Lower leg skin (tissue), 4 donors: ENCODE data around the gene XRCC6. TPM values are rescaled to one million over a fixed set of nuclear protein-coding genes. Genes with fewer than 3 reads are reported as not detected.

Source experiments
- DNase-seq, 2 donors: peaks; one replicate each; pipeline ENCODE4 v3.0.0-alpha.2; 2019; ENCODE audit warnings: low spot score in 2 of 2
- H3K4me3 ChIP-seq: fragments of 200-600 bp; sonication (generic); 2 replicates; pipeline ENCODE4 v1.5.1; 2017; ENCODE audit warnings: mild to moderate bottlenecking, low read depth; ENCODE audit not compliant: poor library complexity, severe bottlenecking
- POLR2A ChIP-seq, 2 donors: fragments of 450-650 bp; IDR thresholded peaks; one replicate each; pipeline ENCODE4 v1.6.1; 2016 to 2017; ENCODE audit warnings: antibody characterized with exemption in 2 of 2, mild to moderate bottlenecking in 1 of 2, moderate library complexity in 1 of 2
- WGBS, 2 donors: methylation state at CpG; one replicate each; pipeline ENCODE4 v1.1.5; 2018; 5-methylcytosine and 5-hydroxymethylcytosine counted together
- intact Hi-C: fragments of 100-400 bp; cut with DNase I; formaldehyde crosslinking; loops from one replicate; pipeline ENCODE4 v1.15.0; 2023; ENCODE audit warnings: low total_unique reads
- total RNA-seq, 4 donors: library from RNA; depleted of rRNA; stranded (reverse); fragments of >200 nt; gene quantifications; one replicate each; pipeline ENCODE4 v1.1.0, GENCODE V29; 2016
- TF ChIP-seq, protein P1 (sequence below), 3 donors: fragments of 450-650 bp; IDR thresholded peaks; one replicate each; pipeline ENCODE4 v1.5.1; 2016; ENCODE audit warnings: antibody characterized with exemption in 3 of 3, mild to moderate bottlenecking in 3 of 3, moderate library complexity in 2 of 3

Gene XRCC6
- total RNA-seq, 4 donors from 2014 or later, result 150 to 204 (median 161) TPM

DNA sequence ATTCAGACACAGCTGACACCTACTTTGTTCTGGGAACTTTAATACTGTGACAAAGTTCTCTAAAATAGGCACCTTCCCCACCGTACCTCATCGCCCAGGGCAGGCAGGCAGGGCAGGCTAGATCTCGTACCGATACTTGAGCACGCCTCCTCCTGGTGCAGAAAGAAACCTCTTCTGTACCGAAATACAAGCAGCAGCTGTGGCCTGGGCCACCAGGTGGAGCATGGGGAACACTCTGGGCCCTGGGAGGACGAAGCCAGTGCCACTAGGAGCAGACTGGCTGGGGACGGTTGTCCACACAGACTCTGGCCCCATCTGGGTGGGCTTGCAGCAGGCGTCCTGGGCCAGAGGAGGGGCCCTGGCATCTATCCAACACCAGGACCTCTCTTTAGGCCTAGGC, 44.2 kb upstream of the XRCC6 start:
- 73 to 75% methylated on average over 8 to 9 of the region's 9 CpGs for WGBS, 2 donors
- DNase-seq, result no peak
- intact Hi-C loops, result no loop called here

DNA sequence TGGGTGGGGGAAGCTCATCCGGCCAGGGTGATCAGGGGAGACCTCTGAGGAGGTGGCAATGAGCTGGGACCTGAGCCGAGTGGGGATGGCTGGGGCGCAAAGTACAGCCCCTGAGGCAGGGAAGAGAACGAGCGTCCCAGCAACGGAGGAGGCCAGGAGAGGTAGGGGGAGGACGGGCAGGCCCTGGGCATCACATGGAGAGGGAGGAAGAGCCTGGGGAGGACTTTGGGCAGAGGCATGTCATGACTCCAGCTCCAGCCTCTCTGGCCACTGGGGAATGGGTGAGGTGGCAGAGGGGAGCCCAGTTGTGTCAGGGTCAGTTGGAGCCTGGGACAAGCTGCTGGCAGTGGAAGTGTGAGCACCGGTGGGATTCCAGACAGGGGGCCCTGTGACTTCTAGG, 43.0 kb upstream of the XRCC6 start:
- DNase-seq, result no peak
- TF ChIP-seq POLR2A (IDR thresholded peaks at IDR 0.05), result no peak
- TF ChIP-seq, protein P1, sequence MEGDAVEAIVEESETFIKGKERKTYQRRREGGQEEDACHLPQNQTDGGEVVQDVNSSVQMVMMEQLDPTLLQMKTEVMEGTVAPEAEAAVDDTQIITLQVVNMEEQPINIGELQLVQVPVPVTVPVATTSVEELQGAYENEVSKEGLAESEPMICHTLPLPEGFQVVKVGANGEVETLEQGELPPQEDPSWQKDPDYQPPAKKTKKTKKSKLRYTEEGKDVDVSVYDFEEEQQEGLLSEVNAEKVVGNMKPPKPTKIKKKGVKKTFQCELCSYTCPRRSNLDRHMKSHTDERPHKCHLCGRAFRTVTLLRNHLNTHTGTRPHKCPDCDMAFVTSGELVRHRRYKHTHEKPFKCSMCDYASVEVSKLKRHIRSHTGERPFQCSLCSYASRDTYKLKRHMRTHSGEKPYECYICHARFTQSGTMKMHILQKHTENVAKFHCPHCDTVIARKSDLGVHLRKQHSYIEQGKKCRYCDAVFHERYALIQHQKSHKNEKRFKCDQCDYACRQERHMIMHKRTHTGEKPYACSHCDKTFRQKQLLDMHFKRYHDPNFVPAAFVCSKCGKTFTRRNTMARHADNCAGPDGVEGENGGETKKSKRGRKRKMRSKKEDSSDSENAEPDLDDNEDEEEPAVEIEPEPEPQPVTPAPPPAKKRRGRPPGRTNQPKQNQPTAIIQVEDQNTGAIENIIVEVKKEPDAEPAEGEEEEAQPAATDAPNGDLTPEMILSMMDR (IDR thresholded peaks at IDR 0.05), result no peak
- intact Hi-C loops, result no loop called here
- WGBS, 2 donors, result 86 to 89% methylated on average over 8 of the region's 8 CpGs
- H3K4me3 ChIP-seq, result no peak overlapping the region

More for the DNA sequence above, 44.2 kb upstream of the XRCC6 start:
- no peak overlapping the region for H3K4me3 ChIP-seq
- TF ChIP-seq, protein P1 (IDR thresholded peaks at IDR 0.05), result no peak
- TF ChIP-seq POLR2A (IDR thresholded peaks at IDR 0.05), result no peak

DNA sequence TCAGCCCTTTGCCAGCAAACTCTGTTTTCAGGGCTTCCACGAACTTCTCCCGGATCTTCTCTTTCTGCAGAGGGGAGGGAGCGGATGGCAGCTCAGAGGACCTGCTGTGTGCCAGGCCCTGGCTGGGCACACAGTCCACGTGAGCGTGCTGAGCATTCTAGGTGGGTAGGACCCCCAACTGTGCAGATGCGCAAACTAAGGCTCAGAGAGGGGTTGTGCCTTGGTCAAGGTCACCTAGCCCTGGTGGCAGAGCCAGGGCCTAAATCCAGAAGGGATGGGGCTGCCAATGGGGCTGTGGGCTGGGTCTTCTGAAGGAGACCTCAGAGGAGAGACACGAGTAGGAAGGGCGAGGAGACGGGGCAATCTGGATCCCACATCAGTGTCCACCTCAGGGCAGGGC, 42.3 kb upstream of the XRCC6 start:
- TF ChIP-seq, protein P1 (IDR thresholded peaks at IDR 0.05), result no peak
- no peak for TF ChIP-seq POLR2A (IDR thresholded peaks at IDR 0.05)
- 95 to 96% methylated on average over 9 of the region's 9 CpGs for WGBS, 2 donors
- intact Hi-C loops, result no loop called here

DNA sequence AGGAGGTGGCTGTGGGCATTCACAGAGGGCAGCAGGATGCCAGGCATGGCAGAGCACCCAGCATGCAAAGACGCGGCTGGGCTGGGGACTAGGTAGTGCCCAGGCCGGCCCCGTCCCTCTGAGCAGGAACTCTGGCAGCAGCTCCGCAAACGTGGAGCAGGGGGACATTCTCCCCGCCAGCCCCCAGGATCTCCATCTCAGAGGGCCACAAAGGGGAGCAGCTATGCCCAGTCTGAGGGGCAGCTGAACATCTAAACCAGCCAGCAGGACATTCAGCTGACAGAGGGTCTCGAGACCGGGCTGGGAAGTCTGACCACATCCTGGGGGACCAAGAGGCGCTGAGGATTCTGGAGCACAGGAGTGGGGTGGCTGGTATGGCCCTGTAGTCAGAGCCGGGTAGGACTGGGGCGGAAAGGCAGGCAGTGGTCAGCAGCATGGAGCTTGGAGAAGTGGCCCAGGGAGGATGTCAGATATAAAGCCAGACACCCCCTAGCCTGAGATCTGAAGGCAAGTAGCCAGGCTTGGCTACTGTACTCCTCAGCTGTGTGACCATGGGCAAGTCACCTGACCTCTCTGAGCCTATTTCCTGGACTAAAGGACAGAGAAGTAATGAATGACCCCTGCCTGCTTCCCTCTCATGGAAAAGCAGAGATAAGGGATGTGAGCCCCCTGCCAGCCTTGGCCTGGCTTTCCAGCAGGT, 41.6 kb upstream of the XRCC6 start:
- no peak overlapping the region for H3K4me3 ChIP-seq
- DNase-seq, result no peak
- intact Hi-C loops, result no loop called here
- 97 to 99% methylated on average over 5 to 12 of the region's 12 CpGs for WGBS, 2 donors
- TF ChIP-seq POLR2A (IDR thresholded peaks at IDR 0.05), result no peak
- TF ChIP-seq, protein P1 (IDR thresholded peaks at IDR 0.05), result no peak

More for the DNA sequence above, 42.3 kb upstream of the XRCC6 start:
- no peak overlapping the region for H3K4me3 ChIP-seq
- no peak for DNase-seq

DNA sequence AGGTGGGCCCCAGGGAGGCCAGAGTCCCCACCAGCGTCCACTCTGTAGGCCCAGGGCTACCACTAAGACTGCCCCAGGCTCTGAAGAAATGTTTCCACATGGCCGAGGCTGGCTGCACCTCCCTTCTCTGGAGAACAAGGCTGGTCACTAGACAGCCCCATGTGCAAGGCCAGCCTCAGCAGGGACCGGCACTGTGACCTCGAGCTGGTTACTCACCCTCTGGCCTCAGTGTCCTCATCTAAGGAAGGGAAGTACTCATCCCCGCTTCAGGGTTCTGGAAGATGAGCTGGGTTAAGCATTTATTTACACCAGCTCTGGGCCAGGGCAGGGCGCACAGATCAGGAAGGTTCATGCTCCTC, 41.1 kb upstream of the XRCC6 start:
- DNase-seq, result no peak
- WGBS, 2 donors, result 85 to 93% methylated on average over 5 to 6 of the region's 6 CpGs
- intact Hi-C loops, result no loop called here
- no peak overlapping the region for H3K4me3 ChIP-seq
- TF ChIP-seq, protein P1 (IDR thresholded peaks at IDR 0.05), result no peak
- no peak for TF ChIP-seq POLR2A (IDR thresholded peaks at IDR 0.05)

DNA sequence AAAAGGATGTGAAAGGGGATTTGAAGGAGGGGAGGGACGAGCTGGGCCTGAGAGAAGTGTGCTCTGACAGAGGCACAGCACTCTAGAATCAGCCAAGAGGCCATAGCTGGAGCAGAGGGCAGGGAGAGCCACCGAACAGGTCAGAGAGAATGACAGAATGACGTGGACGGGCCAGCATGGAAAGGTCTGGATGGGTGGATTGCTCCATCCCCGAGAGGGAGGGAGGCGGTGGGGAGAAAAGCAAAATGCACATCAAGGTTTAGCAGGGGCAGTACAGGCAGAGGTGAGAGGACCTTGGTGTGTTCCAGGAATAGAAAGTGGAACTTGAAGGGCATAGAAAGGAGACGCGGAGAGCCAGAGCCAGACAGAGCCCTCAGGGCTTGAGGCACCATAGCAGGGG, 38.4 kb upstream of the XRCC6 start:
- no peak overlapping the region for H3K4me3 ChIP-seq
- DNase-seq, result no peak
- 78 to 86% methylated on average over 8 of the region's 8 CpGs for WGBS, 2 donors
- TF ChIP-seq, protein P1 (IDR thresholded peaks at IDR 0.05), result no peak
- no peak for TF ChIP-seq POLR2A (IDR thresholded peaks at IDR 0.05)
- intact Hi-C loops, result no loop called here
